GM19463 (cell line): ENCODE data around the gene PRG3.
"Not testable (repeated sequence)": the region's sequence is repeated elsewhere in the genome, so short reads cannot be mapped to it uniquely, and the experiment has no call there.

ENCODE experiments used
- ATAC-seq: cut with Tn5 transposase; IDR thresholded peaks from one replicate; pipeline ENCODE4 v1.9.1; 2021; ENCODE audit warnings: mild to moderate bottlenecking, moderate library complexity; ENCODE audit not compliant: unreplicated experiment

Gene PRG3

DNA sequence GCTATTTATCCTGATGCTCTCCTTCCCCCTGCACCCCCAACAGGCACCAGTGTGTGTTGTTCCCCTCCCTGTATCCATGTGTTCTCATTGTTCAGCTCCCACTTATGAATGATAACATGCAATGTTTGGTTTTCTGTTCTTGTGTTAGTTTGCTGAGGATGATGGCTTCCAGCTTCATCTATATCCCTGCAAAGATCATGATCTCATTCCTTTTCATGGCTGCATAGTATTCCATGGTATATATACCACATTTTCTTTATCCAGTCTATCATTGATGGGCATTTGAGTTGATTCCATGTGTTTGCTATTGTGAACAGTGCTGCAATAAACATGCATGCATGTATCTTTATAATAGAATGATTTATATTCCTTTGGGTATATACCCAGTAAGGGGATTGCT lies 19.5 kb downstream of the PRG3 start:
- not testable (repeated sequence) for ATAC-seq

DNA sequence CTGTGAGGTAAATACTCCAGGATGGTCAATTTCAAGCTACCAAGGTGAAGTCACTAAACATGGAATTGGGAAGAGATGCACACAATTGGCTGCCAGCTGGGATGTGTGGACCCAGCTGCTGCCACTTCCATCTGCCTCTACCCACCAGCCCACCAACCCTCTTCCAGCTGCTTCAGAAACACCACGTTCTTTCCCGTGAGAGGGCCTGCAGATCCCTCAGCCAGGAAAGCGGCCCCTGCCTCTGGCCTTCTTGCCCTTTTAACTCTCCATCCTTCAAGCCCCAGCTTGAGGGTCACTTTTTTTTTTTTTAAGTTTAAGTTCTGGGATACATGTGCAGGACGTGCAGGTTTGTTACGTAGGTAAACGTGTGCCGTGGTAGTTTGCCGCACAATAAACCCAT lies 20.0 kb downstream of the PRG3 start:
- no peak for ATAC-seq

DNA sequence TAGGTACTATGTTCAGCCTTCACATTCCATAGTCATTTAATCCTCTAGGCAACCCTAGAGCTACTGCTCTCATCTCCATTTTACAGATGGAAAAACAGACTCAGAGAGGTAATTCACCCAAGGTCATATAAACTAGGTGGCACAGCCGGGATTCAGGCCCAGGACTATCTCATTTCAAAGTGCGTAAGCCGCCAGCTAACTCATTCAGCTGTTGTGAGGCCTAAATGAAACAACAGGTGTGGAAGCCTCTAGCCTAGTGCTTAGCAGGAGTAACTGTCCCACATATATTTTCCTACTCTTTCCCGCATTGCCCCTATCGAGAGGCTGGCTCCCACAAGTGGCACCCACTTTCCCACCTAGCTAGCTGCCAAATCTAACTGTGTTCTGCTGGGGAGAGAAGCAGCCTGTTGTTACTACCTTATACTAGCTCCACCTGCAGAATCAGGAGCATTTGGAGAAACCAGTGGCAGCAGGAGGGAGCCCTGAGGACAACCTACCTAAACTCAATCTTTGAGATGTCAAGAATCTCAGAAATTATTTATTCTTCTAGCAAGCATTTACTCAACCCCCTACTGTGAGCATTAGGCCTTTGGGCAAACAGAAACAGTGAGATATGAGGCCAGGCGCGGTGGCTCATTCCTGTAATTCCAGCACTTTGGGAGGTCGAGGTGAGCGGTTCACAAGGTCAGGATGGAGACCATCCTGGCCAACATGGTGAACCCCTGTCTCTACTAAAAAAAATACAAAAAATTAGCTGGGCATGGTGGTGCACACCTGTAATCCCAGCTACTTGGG lies 20.9 kb downstream of the PRG3 start:
- no peak for ATAC-seq

DNA sequence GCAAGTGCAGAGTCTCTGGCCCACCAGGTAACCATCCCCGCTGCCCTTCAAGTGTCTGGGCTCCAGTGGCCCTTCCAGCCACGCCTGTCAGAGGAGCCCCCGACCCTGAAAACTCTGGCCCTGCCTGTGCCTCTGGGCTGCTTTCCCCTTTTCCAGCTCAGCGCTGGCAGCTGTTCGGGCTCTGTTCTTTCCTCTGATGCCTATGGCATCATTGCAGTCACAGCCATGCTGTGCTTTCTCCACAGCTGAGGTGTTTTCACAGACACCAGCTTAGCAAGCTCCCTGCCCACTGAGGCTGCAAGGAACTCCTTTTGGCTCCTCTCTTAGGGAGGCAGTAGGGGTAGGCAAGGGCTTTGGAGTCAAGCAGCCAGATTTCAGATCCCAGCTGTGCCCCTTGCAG lies 21.6 kb downstream of the PRG3 start:
- ATAC-seq: no peak

DNA sequence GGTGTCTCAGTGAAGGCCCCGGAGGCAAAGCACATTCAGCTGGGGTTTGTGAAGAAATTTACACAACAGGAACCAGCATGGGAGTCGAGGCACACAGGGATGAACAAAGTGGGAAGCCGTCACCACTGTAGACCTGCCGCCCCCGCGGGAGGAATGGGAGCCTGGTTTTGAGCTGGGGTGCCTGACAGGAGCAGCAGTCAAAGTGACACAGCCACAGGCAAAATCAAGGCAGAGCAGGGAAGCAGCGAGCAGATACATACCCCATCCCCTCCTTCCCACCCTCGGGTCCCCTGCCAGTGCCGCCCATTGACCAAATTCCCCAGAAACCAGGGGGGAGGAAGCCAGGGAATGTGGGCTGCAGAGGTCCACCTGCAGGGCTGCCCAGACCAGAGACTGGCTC lies 22.0 kb downstream of the PRG3 start:
- ATAC-seq: no peak

DNA sequence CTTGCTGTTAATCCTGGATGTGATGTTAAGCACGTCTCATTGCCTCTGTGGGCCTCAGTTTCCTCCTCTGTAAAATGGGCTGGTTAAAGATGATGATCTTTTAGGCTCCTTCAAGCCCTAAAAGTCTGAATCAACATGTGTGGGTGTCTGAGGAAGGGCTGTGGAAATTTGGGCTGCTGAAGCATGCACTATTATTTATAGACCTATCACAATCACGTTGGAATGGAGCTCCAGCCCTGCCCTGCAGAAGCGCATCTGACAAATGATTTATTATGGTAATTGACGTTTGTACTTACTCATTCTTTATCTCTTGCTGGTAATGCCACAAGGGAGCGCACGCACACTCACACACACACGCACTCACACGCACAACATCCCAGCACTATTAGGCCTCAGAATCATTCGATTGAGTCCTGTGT lies 22.4 kb downstream of the PRG3 start:
- no peak for ATAC-seq

DNA sequence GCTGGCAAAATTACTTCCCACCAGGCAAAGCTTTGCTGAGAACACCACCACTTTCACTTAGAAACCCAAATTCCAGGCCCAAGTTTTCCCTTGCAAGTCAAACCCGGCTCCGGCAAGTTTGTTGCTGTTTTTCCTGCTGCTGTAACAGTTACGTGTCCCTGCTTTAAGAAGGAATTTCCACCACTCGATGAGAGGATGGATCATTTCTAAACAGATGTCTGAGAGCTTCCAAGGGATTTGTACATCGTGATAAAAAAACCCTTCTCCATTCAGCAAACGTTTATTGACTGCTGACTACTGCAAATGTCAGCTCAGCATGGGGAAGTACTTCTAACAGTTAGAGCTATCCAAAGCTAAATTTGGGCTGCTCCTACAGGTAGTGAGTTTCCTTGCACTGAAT lies 23.1 kb downstream of the PRG3 start:
- no peak for ATAC-seq

DNA sequence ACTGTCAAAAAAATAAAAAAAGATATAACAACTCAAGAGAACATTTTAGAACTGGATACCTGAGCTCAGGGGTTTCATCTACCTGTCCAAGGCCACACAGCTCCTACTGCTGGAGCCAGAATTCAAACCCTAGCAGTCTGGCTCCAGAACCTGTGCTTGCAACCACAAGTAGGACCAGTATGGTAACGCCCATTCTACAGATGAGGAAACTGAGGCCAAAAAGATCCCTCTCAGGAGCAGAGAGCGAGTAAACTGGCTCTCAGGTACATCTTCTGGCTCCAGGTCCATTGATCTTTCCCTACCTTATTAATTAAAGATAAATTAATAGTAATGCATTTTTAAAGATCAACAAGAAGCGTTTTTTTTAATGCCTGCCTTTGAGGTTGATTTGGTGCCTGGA lies 23.6 kb downstream of the PRG3 start:
- no peak for ATAC-seq

DNA sequence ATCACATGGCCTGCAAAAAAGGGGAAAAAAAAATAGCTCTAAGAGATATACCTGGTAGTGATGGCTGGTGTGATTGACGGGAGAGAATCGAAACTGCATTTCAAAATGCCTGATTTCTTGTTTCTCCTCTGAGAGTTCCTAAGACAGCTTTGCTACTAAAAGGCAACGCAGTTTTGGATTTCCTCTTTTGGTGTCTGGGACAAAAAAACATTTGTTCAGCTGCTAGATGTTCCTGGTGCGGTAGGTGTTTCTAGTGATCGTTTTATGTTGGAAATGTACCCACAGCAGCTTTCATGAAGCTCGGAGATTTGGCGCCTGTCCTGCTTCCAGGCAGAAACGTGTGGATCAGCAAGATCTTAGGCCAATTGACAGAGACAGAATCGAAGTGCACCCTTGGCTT lies 24.7 kb downstream of the PRG3 start:
- ATAC-seq: no peak

DNA sequence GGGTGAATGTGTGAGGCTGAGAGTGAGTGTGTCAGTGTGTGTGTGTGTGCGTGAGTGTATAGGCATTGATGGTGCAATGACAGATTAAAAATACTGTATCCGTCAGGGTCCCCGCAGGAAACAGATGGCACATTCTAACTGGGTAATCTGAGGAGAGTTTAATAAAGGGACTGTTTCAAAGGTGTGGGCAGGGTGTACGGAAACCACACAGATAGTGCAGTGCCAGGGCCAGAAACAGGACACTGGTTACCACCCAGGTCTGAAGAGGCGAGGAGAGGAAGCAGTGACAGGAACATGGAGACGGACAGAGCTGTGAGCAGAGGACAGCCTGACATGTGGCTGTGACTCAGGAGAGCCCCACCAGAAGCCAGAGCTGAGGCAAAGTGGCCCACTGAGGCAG lies 26.3 kb downstream of the PRG3 start:
- ATAC-seq: no peak

DNA sequence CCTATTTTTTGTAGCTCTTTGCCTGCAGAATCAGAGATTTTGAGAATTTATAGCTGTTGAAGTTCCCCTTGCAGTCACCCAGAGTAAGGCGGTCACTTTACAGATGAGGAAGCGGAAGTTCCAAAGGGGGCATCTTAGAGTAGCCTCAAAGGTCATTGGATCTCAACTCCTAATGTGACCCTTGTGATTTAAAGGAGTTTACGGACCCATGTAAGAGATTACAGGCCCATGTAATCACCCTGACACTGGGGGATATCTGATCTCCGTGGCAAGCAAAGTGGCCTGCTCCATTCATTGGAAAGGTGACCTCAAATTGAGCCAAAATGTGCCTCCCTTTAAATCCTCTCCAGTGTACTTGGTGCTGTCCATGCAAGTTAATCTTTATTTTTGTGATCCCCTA lies 27.1 kb downstream of the PRG3 start:
- ATAC-seq: no peak

DNA sequence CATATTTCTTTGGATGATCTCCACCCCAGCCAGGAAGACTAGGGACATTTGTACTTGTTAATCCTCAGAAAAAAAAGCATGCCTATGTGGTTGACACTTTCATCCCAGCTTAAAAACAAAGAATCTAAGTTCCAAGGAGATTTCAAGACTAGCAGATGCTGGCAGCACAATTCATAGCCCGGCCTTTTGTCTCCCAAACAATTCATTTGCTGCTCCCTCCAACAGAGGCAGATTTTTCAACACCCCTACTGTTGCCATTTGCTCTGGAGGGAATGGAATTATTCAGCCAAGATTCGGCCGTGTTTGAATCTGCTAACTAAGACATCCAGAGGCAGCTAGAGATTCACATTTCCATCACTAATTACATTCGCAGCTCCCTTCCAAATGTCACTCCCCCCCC lies 27.5 kb downstream of the PRG3 start:
- ATAC-seq: no peak

DNA sequence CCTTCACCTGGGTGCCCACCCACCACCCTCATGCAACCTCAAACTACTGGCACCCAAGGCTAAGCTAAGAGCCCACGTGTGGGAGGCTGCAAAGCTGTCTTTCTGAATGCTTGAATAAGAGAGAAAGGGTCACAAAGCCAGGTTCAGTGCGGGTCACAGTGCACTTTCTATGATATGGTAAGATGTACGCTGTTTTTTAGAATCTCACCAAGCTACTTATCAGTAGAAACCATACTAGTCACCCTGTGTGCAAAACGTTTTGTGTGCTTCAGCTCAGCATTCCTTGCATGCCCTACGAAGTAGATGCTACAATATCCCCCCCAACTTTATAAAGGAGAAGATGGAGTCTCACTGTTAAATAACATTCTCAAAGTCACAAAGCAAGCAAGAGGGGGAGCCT lies 27.9 kb downstream of the PRG3 start:
- ATAC-seq: no peak

DNA sequence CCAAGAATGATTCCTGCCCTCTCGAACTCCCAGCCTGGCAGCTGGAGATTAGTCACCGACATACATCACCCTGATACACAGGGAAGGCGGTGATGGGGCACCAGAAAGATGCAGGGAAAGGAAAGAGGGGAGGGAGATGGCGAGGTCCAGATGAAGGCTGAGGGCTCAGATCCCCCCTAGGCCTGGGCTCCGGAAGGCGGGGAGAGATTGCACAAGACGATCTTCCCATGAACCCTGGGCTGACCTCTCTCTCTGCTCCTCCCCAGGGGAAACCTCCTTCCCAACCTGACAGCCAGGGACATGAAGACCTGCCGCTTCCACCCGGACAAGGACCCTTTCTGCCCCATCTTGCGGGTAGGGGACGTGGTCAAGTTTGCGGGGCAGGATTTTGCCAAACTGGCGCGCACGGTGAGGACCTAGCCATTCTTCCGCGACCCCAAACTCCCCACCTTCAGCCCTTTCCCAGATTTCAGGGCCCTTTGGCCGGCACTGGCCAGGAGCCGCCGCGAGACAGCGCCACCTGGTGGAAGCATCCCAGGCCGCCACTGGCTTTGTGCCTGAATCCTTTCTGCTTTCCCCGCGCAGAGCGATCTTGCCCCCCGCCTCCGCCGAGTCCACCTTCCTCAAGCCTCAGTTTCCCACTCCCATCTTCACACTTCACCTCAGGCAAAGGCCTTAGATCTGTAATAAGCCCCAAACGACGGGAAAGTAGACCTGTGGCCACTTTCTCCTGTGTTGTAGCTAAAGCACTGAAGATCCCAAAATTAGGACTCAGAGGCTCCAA lies 31.3 kb downstream of the PRG3 start:
- ATAC-seq: no peak

DNA sequence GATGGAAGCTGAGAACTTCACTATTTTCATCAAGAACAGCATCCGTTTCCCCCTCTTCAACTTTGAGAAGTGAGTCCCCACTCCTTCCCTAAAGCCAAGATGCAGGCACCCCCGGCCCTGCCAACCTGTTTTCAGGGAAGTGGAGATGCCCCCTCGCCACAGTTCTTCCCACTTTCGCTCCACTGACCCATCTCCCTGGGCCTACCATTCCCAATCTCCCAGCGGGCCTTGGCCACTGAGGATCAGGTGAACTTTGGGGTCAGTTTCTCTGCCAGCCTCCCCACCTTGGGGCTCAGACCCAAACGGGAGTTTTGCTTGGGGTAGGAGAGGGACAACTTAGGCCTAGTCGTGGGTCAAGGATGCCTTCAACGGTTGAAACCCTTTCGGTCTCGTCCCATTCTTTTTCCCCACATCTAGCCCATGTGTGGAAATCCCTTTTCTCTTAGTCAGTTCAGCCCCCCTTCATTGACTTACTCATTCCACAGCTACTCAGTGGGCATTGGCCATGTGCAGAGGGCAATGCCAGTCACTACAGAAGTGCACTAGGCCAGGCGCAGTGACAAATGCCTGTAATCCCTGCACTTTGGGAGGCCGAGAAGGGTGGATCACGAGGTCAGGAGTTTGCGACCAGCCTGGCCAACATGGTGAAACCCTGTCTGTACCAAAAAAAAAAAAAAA lies 32.2 kb downstream of the PRG3 start:
- ATAC-seq: no peak

DNA sequence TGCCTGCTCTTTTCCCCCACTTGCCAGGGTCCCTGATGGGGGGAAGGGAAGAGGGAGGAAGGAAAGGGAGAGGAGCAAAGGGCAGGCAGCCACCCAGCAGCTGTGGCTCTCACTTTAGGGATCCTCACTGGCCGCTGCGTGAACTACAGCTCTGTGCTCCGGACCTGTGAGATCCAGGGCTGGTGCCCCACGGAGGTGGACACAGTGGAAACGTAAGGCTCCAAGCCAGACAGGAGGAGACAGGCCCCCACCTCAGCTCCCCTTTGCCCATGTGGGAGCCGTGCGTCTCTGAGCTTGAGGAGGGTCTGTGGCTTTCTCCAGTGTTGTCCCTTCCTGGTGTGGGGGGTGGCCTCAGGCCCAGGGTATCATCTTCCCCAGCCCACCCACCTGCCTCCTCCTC lies 32.9 kb downstream of the PRG3 start:
- no peak for ATAC-seq

DNA sequence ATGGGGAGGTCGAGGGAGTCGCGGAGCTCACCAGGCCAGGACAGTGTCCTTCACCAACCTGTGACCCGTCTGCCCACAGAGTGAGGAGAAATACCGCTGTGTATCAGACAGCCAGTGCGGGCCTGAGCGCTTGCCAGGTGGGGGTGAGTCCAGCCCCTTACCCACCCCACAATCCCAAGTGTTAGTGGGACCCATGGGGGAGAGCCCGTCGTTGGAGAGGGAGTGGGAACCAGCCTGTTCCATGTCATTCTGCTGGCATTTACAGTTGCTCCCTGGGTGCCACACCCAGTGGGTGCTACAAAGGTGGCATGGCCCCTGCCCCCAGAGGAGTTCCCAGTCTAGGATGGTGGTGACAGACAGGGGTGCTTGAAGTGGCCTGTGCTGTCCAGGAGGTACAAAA lies 33.6 kb downstream of the PRG3 start:
- ATAC-seq: no peak

DNA sequence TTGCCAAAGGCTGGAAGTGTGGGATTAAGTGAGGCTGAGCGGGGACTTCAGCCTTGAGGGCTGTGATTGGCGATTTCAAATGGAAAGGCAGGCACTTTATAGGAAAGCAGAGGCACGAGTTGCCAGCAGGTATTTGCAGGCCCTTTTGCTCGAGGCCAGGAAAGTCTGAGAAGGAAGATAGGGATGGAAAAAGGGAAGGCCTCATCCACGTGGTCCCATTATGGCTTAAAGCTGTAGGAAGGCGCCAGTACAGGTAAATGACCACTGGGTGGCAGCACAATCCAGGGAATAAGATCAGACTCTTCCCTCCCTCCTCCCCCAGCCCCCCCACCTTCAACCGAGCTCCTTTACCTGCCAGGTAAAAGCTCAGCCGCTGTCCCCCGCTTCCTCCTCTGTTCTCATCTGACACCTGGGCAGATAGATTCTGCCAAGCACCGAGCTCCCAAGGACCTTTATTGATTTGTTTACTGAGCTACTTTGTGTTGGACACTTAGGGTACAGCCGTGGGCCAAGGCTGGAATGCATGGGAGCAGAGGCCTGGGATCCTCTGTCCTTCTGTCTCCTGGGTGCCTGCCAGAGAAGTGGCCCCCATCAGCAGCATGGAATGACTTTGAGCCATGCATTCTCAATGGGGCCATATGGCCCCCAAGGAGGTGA lies 35.3 kb downstream of the PRG3 start:
- peak; percentile 76 for ATAC-seq

DNA sequence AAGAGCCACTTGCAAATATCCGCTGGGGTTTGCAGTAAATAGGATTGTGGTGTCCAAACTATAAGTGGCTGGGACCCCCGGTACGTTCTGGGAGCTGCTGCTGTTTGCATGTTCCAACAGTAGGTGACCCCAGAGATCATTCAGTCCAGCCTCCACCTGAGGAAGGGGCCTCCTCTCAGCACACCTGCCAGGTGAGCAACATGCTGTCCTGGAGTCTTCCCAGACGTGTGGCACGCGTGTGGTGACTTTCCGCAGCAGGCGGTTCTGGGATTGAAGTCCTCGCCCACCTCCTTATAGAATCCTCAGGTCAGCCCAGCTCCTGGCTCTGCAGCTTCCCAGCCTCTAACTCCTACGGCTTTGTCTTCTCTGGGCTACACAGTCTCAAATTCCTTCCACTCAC lies 36.1 kb downstream of the PRG3 start:
- no peak for ATAC-seq

DNA sequence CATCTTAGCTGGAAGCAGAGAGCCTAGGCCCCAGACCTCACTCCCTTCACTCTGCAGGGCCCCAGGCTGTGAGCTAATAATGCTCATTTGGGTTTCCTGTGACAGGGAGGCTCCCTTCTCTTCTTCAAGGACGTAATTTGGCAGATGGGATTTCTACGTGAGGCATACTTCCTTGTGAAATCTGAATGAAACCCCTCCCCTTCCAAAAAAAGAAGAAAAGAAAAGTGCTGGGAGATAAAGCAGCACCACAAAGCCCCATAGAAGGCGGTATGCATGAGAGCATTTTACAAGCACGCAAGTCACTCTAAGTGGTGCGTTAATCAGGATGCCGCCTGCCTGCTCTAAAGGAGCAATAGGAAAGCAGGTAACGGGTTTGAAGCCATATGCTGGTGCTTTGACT lies 37.1 kb downstream of the PRG3 start:
- no peak for ATAC-seq

DNA sequence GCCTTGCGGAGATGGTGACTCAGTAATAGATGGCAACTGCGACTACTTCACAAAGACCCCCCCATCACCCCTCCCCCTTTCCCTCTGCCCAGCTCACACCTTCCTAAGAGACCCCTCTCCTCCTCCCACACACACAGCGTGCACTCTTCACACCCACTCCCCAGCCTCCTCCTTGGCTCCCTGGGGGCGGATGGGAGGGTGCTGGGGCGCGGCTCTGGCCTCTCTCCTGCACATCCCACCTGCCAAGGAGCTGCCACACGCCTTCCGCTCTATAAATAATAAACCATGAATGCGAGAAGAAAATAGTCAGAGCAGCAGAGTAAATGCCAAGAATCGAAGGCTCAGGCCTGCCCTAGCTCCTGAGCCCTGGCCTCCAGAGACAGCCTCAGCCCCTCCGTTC lies 38.2 kb downstream of the PRG3 start:
- no peak for ATAC-seq
